ENCODE results near the gene TANK.
"Not testable (repeated sequence)": the region's sequence is repeated elsewhere in the genome, so short reads cannot be mapped to it uniquely, and the experiment has no call there.

The TANK gene

GRCh38 chr2:161278564-161279229 lies 118.5 kb downstream of the TANK start:
- peak in 1 of 5 experiments; percentile 22 for DNase-seq

DNA sequence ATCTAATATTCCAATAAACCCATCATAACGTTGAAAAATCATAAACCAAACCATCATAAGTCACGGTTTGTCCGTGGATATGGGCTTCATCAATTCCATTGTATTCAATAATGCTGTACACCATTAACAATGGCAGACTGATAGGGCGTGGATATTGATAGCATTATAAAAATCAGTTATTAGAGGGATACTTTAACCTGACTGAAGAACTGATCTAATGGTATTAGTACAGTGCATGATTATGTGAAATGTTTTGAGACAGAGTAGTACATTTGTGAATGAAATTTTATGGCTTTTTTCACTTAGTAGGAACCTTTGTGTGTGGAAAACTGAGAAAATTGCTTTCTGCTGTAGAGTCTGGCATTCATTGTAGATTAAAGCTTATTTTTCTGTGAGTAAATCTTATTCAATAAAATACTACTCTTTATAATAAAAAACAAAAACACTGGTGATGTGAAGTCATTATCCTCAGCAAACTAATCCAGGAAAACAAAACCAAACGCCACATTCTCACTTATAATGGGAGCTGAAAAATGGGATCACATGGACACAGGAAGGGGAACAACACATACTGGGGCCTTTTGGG lies 119.1 kb downstream of the TANK start:
- not testable (repeated sequence) for DNase-seq

DNA sequence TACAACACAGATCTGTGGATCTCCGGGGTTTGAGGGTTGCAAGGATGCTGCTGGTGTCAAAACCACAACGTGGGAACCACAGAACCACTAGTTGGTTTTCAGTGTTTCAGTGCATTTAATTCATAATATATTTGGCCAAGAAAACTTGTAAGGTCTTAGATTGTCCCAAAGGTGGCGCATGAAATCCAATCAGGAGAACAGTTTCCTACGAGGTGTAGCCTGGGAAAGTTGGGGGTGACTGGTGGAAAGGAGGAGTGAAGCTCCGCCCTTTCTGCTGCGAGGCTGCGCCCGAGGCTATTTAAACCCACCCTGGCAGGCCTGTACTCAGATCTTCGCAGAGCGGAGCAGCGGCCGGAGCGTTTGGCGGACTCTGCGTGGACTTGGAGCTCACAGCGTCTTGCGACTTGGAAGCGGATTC lies 120.7 kb downstream of the TANK start:
- DNase-seq, result peak; percentile 18 to 51 (median 39)

- not testable (repeated sequence) for DNase-seq
Measured at GRCh38 chr2:161281615-161282310, 121.5 kb downstream of the TANK start.

DNA sequence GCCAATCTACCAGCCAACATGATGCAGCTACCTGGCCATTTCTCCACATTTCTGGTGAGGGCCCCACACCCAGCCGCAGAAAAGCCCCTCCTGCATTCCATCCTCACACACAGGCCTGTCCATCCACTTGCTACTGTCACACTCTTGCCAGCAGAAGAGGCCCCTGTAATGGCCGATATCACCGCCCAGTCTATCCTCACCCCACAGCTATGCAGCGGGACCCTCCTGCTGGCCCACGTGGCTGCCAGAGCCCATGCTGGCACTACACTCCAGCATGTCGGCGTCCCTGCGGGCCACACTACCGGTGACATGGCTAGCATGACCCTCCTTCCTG lies 122.0 kb downstream of the TANK start:
- not testable (repeated sequence) for DNase-seq

GRCh38 chr2:161283926-161284325 lies 123.7 kb downstream of the TANK start:
- DNase-seq, result no peak

All from T-helper 2 cell (primary cell).